SU-DHL-6 (cell line): ENCODE data around the gene GCNT2.

Experiments used
- EZH2phosphoT487 ChIP-seq: fragments of 200-600 bp; sonication (generic), shearing (Covaris generic); conservative IDR thresholded peaks from 2 replicates; pipeline ENCODE4 v1.6.1; 2018; ENCODE audit warnings: mild to moderate bottlenecking, antibody characterized with exemption, low read length, moderate library complexity, mixed read lengths
- TF ChIP-seq, protein P1 (sequence below): fragments of 200-600 bp; sonication (generic); IDR thresholded peaks from one replicate; pipeline ENCODE4 v1.5.1; 2017; ENCODE audit warnings: antibody characterized with exemption, mild to moderate bottlenecking, low read length, moderate library complexity; ENCODE audit not compliant: insufficient read depth, poor library complexity, severe bottlenecking

GRCh38 chr6:10609038-10609437, 87.9 kb downstream of the GCNT2 start:
- TF ChIP-seq, protein P1, sequence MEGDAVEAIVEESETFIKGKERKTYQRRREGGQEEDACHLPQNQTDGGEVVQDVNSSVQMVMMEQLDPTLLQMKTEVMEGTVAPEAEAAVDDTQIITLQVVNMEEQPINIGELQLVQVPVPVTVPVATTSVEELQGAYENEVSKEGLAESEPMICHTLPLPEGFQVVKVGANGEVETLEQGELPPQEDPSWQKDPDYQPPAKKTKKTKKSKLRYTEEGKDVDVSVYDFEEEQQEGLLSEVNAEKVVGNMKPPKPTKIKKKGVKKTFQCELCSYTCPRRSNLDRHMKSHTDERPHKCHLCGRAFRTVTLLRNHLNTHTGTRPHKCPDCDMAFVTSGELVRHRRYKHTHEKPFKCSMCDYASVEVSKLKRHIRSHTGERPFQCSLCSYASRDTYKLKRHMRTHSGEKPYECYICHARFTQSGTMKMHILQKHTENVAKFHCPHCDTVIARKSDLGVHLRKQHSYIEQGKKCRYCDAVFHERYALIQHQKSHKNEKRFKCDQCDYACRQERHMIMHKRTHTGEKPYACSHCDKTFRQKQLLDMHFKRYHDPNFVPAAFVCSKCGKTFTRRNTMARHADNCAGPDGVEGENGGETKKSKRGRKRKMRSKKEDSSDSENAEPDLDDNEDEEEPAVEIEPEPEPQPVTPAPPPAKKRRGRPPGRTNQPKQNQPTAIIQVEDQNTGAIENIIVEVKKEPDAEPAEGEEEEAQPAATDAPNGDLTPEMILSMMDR: no peak
- TF ChIP-seq EZH2phosphoT487: no peak
